HuH-7.5 (cell line): ENCODE results near the gene DPY19L2.
"Not testable (repeated sequence)": the region's sequence is repeated elsewhere in the genome, so short reads cannot be mapped to it uniquely, and the experiment has no call there.

Experiments used
- DNase-seq: peaks from one replicate; pipeline ENCODE4 v3.0.0; 2011; ENCODE audit warnings: low spot score

Gene DPY19L2

DNA sequence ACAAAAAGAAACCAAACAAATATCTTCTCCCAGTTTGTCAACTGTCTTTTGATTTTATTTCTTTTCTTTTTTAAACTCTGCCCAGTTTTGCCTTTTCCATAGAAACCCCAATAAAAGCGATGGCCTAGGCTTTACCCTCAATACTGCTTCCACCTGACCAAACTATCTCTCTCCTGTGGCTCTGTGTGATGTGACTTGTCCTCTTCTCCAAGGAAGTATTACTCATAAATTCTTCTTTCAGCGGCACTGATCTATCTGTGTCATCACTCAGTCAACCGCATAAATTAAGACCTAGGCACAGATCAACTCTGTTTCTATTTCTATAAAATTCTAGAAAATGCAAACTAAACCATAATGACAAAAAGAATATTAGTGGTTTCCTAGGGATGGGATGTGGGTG lies 9.8 kb downstream of the DPY19L2 start:
- not testable (repeated sequence) for DNase-seq

DNA sequence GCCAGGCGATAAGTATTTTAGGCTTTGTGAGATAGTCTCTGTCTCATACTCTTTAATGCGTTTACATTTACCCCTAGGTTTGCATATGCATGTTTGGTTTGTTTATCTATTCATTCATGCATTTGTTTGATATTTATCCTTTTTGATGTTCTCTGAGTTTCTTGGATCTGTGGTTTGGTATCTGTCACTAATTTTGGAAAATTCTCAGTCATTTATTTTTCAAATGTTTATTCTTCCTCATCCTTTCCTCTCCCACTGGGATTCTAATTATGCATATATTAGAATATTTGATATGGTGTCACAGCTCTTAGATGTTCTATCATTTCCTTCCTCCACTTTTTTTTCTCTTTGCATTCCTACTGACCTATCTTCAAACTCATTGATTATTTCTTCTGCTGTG lies 11.9 kb downstream of the DPY19L2 start:
- not testable (repeated sequence) for DNase-seq

GRCh38 chr12:63655543-63656257 lies 12.6 kb downstream of the DPY19L2 start:
- not testable (repeated sequence) for DNase-seq

- DNase-seq = not testable (repeated sequence)
Measured at GRCh38 chr12:63654481-63654880, 13.8 kb downstream of the DPY19L2 start.

DNA sequence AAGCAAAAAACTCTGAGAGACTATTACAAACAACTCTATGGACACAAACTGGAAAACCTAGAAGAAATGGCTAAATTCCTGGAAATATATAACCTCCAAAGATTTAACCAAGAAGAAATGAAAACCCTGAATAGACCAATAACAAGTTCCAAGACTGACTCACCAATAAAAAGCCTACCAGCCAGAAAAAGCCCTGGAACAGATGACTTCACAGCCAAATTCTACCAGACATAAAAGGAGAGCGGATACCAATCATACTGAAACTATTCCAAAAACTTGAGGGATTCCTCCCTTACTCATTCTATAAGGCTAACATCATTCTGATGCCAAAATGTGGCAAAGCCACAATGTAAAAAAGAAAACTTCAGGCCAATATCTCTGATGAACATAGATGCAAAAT lies 18.8 kb downstream of the DPY19L2 start:
- DNase-seq = not testable (repeated sequence)

GRCh38 chr12:63643381-63644140 lies 24.7 kb downstream of the DPY19L2 start:
- DNase-seq = not testable (repeated sequence)

DNA sequence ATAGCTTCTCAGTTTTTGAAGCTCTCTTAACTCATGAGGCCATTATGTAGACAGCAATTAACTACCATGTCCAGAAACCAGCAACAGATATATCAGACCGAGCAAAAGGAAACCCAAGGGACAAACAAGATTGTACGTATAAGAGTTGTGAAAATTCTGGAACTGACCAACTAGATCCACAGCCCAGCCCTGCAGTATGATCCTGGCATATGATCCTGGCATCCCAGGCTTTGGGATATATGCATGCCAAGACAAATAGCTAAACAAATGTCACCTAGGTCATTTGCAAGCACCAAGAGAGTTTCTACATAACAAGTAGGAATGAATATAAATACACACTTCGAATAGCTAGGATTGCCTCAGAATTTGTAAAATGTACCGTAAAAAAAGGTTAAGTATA lies 44.0 kb downstream of the DPY19L2 start:
- not testable (repeated sequence) for DNase-seq

- not testable (repeated sequence) for DNase-seq
Measured at GRCh38 chr12:63615544-63615943, 52.7 kb downstream of the DPY19L2 start.

DNA sequence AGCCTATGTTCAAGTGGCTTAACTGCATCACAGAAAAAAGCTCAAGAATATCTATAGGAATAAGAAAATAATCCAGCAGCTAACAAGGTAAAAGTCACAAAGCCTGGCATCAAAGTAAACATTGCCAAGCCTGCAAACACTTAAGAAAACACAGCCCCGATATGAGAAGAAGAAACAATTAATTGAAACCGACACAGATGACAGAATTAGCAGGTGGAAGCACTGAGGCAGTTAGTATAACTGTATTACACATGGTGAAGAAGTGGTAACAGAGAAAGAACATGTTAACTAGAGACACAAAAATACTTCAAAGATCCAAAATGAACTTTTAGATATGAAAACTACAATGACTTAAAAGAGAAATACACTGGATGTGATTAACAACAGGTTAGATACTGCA lies 57.0 kb downstream of the DPY19L2 start:
- DNase-seq = not testable (repeated sequence)

DNA sequence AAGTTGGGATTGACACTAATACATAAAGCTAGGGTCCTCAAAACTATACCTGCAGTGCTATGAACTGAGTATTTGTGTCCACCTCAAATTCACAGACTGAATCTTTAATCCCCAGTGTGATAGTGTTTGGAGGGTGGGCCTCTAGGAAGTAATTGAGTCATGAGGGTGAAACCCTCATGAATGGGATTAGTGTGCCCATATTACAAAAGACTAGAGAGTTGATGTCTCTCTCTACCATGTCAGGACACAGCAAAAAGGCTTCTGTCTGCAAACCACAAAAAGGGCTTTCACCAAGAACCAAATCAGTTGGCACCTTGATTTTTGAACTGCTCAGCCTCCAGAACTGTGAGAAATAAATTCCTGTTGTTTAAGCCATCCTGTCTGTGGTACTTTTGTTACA lies 59.0 kb downstream of the DPY19L2 start:
- DNase-seq = not testable (repeated sequence)

DNA sequence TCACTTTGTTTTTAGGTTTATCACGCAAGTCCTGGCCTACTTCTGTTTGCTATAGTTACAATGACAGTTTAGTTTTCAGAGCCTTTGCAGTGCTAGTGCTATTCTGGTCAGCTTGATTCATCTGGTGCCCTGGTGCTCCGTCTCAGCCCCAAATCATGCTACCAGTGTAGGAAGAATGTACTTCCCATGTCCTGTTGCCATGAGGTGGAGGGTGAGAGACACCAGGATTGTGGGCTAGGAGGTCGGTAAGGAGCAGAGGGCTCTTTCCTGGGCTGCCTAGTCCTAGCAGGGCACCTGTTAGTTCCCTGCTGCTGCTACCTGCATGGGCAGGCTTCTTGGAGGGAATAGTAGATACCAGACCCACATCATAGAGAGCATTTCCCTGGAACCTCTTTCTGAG lies 63.3 kb downstream of the DPY19L2 start:
- not testable (repeated sequence) for DNase-seq

- not testable (repeated sequence) for DNase-seq
Measured at GRCh38 chr12:63594828-63595227, 73.5 kb downstream of the DPY19L2 start.

GRCh38 chr12:63584426-63584825 lies 83.9 kb downstream of the DPY19L2 start:
- DNase-seq = not testable (repeated sequence)

DNA sequence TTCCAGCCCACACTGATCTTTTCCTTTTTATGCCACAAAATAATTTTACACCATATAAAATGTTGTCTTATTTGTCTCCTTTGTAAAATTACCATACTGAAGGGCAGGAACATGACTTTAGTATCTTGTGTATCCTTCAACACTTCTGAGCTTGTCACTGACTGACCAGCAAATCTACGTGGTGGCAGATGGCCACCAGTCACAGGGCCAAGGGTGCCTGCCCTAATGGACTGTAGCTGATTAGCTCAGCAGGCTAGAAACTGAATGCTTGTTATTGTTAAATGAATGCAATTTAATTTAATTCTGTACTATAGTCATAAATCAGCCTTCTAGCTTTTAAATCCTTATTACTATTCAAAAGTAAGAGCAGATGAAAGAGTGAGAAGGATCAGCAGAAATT lies 85.0 kb downstream of the DPY19L2 start:
- DNase-seq = not testable (repeated sequence)

DNA sequence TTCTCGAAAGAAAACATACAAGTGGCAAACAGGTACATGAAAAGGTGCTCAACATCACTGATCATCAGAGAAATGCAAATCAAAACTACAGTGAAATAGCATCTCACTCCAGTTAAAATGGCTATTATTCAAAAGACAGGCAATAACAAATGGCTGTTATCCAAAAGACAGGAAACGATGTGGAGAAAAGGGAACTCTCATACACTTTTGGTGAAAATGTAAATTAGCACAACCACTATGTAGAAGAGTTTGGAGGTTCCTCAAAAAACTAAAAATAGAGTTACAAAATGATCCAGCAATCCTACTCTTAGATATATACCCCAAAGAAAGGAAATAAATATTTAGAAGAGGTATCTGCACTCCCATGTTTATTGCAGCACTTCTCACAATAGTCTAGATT lies 90.7 kb downstream of the DPY19L2 start:
- DNase-seq = not testable (repeated sequence)

DNA sequence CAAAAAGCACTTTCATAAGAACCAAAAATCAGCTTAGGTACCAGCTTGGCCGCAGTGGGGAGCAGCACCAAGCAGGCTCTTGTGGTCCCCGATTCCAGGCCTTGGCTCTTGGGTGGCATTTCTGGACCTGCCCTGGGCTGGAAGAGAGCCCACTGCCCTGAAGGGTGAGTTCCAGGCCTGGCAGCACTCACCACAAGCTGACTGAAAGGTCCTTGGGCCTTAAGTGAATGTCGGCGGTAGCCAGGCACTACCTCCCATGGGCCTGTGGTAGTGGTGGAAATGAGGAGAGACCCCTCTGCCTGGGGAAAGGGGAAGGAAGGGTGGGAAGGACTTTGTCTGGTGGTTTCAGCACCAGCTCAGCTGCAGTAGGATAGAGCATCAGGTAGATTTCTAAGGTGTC lies 96.3 kb downstream of the DPY19L2 start:
- DNase-seq = not testable (repeated sequence)

DNA sequence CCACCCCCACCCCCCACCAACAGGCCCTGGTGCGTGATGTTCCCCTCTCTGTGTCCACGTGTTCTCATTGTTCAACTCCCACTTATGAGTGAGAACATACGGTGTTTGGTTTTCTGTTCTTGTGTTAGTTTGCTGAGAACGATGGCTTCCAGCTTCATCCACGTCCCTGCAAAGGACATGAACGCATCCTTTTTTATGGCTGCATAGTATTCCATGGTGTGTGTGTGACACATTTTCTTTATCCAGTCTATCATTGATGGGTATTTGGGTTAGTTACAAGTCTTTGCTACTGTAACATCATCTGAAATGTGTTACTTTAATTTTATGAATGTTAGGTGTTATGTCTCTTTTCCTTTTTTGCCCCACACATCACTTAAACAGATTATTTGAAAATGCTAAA lies 109.8 kb downstream of the DPY19L2 start:
- DNase-seq = not testable (repeated sequence)

DNA sequence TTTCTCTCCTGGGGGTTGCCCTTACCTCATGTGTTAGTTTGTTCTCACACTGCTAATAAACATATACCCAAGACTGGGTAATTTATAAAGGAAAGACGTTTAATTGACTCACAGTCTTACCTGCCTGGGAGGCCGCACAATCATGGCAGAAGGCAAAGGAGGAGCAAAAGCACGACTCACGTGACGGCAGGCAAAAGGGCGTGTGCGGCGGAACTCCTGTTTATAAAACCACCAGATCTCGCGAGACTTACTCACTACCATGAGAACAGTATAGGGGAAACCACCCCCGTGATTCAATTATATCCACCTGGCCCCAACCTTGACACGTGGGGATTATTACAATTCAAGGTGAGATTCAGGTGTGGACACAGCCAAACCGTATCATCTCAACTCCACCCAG lies 116.9 kb downstream of the DPY19L2 start:
- not testable (repeated sequence) for DNase-seq

DNA sequence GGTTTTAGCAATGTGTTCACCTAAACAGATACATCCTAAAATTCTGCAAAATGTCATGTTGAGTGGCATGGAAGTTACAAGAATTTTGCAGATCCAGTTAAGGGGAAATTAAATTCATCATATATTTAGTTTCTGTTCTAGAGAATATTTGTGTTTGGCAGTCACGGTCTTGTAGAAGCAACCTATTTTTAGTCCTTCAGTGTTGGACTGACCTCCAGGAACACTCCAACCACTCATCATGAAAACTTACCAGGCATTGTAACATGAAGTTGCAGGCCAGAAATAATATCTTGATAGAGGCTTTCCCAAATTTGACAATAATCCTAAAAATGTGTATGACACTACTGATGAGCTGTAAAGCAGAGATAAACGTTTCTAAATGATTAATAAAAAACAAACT lies 119.3 kb downstream of the DPY19L2 start:
- DNase-seq = not testable (repeated sequence)

- not testable (repeated sequence) for DNase-seq
Measured at GRCh38 chr12:63545298-63545916, 122.9 kb downstream of the DPY19L2 start.

DNA sequence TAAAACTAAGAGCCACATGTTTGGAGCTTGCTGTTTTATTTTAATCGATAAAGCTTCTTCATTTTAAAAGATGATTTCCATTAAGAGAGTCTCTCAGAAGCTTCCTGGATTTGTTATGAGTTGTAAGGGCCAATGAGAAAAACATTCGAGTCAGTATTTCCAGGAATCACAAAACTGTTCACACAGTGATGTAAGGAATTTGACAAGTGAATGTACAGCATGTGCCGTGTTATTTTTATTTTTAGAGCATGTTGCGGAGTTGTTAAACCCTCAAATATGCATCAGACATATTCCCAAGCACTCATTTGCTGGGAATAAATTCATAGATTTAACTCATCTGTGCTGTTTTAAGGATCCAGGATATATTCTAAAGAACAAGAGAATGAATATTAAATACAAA lies 129.6 kb downstream of the DPY19L2 start:
- not testable (repeated sequence) for DNase-seq

DNA sequence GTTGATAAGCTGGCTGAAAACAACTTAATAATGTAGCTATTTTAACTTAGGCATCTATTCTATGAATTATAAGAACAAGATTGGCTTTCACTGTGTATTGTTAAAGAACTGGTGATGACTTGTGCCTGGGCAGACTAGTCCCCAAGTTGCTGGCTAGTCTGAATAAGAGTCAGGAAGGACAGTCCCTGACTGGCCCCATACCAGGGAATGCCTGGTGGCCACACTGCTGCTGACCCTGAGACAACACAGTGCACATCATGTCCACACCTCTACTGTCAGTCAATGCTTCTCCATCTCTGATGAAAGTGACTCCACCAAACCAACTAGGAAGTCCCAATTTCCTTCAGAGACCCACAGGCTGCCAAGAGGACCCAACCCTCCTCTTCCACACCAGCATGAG lies 130.5 kb downstream of the DPY19L2 start:
- DNase-seq = not testable (repeated sequence)

- not testable (repeated sequence) for DNase-seq
Measured at GRCh38 chr12:63529641-63530040, 138.7 kb downstream of the DPY19L2 start.
